ENCODE results near the gene ESPL1.
A peak's percentile ranks its signal among the peaks of the same experiment; 100 is the strongest.

ESPL1 gene

GRCh38 chr12:53267999-53268629 is at the start of gene ESPL1:
Gene ESPL1, plus strand, starts transcription at chr12:53268299. Its CDS starts 468 bp downstream, at chr12:53268767.
- no peak for DNase-seq (ENCODE audit: low read depth)

DNA sequence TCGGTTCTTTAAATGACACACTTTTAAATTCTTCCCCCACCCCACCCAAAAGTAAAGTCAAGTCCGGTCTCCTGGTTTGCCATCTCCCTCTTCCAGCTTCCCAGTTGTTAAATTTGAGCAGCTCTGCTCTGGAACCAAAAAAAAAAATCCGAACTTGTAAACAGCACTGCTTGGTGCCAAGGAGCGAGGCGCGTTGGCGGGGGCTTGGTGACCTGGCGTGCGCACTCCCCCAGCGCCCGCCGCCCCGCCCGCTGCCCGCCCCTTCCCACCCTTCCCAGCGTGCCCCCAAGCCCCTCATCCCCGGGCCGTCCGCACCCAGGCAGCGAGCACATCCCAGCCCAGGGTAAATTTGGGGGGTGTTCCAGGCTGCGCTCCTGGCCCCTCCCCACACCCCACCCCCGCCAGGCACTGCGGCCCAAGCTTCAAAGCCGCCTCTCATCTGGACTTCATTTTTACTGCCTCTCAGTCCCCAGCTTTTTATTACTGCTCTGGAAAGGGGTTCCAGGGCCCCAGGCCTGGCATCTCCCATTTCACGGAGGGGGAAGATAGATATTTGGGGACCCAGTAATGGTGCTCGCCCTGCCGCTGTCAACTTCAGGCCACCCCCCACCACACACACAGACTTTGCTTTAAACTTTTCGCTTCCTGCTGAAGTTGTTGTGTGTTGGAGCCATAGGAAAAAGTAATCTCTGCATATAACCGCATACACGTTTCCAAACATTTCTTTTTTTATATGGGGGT is 49.4 kb upstream of the ESPL1 start:
- no peak for DNase-seq (ENCODE audit: low read depth)

DNA sequence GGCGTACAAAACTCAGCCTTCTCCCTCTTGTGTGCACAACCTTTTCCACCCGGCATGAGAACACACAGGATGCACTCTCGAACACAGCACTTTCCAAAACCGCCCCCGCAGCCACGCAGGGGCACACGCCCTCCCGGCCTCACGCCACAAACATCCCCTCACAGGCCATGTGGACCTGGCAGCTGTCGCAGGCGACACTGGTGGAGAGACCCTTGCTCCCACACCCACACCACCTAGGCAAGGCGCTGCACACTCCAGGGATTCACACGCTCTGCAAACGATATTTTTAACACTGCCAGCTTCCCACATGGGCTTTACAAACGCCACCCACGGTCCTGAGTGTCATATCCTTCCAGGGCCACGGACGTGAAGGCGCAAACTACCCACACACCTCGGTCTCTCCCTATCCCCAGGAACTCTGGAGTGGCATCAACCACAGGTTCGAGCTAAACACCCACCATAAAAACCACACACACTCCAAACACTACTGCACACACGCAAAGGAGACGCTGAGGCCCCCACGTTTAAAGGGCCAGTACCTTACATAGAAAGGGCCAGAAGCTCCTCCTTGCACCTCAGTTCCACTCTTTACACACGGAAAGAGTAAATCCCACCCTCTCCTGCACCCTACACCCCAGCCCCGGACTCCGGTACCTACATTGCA is 48.7 kb upstream of the ESPL1 start:
- DNase-seq (ENCODE audit: low read depth) = no peak

- DNase-seq (ENCODE audit: low read depth) = no peak
These were observed 48.0 kb upstream of the ESPL1 start for GRCh38 chr12:53219956-53220693.

DNA sequence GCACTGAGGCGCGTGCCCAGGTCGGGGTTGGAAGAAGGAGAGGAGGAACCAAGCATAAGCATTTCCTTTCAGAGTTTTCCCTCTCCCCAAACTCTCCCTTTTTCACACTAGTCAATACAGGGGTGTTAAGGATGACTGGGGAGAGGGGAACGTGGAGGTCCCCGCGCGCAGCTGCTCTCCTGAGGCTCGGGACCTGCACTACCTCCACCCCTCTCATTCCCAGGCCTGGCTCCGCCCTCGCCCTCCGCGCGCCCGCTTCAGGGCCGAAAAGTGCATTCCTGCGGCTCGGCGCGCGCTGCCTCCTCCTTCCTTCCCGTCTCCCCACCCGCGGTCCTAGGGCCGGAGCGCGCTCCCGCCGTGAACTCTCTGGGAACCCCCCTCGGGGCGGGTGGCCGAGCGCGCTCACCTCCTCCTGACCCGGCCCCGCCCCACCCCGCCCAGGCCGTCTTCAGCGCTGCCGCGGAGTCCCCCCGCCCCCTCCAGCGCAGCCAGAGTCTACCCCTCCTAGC is 47.4 kb upstream of the ESPL1 start:
- peak; percentile 60 for DNase-seq (ENCODE audit: low read depth)

DNA sequence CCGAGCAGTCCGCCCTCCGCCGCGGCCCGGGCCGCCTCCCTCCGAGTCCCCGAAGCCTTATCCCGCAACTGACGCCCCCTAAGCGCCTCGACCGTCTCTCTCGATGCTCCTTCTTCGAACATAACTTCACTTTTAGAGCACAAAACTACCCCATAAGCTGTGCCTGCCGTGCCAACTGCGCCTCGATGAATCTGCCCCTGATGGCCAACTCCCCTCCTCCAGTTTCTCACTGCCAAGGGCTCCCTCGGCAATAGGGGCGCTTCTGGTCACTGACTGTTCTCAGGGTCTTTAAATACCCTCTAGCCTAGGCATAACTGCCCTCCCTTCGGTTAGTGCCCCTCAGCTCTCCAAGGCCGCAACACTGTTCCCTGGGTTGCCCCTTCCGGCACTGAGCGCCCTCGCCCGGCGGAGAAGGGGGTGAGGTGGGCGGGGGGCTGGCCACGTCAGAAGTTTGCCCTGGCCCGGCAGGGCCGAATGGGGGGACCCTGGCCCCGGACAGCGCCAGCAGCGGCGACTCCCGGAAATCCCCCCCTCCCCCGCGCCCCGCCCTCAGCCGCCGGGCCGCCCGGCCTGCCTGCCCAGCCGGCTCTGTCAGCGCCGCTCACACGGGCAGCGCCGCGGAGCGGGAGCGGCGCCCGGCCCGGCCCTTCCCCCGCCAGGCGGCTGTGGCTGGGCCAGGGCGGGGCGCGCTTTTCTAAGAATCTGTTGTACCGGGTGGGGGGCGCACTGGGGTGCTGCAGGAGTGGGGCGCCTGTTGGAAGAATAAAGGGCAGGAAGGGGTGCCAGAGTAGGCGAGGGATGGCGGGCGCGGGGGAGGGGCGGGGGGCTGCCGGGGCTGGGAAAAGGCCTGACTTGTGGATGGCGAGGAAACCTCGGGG is 46.7 kb upstream of the ESPL1 start:
- no peak for DNase-seq (ENCODE audit: low read depth)

DNA sequence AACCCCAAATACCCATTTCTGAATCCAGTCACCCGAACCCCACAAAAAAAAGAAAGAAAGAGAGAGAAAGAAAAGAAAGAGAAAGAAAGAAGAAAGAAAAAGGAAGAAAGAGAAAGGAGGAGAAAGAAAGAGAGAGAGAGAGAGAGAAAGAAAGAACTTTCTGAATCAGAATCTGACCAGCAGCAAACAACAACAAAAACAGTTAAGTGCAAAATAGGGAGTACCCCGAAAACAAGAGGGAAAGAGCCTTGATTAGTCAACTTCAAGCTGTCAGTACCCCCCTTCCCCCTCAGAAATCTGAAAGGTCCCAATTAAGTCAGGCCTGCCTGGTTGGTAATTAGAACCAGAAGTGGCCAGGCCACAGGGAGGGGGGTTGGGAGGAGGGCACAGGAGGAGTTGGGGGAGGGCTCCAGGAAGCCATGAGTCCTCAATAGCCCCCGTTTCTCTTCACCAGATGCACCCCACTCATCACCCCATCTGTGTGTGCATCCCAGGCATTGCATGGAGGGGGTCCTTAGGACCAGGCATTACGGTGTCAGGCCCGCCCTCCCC is 45.9 kb upstream of the ESPL1 start:
- no peak for DNase-seq (ENCODE audit: low read depth)

DNA sequence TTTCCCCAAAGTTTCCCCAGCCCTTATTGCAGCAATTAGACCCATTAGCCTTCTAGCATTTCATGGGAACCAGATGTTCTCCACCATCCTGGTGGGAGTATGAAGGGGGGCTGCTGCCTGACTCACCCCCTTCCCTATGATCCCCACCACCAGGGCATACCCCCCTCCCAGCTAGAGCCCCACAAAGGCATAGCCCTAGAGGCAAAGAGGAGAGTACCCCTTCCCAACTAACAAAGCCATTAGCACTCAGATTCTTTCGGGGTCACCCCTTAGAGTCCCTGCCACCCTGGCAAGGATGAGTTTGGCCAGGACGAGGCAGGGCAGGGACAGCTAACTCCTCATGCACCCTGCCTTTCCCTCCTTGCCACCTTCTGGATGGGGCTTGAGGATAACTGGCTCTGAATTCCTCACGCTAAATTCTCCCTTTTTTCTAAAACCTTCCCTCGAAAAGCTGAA is 45.3 kb upstream of the ESPL1 start:
- DNase-seq (ENCODE audit: low read depth) = no peak

GRCh38 chr12:53223389-53224060 is 44.6 kb upstream of the ESPL1 start:
- DNase-seq (ENCODE audit: low read depth) = no peak

DNA sequence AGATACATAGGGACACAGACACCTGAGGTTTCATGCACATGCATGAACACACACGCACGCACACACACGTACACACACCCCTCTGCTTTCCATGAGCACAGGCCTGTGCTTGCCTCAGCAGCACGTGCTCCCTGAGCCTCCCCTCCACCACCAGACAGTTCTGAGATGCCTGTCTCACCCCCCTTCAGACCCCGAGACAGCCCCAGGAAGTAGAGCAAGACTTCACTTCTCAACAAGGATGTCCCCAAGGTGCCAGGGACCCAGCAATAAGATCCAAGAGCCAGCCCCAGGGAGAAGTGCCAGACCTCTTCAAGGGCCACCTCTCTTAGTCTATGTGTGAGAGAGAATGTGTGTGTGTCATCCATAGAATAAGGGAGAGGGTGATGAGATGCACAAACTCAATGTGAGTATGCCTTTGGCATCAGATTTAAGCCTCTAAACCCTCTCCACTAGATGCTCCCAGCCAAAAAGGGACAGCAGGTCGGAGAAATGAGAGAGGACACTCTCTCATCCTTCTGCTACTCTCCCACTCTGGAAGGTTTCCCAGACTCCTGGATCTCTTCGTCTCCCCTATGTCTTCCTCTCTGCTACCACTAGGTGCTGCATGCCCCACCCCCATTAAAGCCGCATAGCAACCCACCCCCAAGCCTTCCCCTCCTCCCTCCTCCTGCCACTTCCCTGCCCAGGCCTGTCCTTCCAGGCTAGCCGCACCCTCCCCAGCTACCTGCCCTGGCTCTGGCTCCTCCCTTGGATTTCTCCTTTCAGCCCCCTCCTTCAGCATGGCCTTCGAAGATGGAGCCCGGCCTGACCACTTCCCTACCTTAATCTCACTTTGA is 43.8 kb upstream of the ESPL1 start:
- DNase-seq (ENCODE audit: low read depth) = no peak

DNA sequence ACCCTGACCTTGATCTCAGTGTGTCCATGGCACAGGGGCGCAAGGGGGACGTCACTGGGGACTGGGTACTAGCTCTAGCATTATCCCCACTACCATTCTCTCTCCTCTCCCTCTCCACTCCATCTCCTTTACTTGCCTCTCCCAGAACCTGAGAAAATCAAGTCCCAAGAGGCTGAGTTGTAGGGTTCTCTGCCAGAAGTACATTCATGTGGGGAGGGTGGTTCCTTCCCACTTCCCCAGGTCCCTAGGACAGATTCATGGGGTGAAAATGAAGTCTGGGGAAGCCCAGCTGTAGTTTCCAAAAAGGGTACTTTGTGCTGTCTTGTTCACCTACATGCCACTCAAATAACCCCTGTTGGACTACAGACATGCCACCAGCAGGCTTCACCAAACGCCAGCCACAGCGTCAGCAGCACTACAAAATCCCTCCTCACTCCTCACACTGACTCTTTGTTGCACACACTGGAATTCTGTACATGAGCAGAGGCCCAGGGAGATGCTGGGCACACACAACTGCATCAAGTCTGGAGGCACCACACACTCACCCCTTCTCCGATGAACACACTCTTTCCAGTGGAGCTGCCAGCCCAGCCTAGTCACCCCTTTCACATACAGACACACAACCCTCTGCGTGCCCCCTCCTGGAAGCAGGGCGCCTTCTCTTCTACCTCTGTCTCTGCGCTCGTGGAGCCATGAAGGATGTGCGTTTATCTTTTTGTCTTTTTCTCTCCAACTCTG is 43.0 kb upstream of the ESPL1 start:
- no peak for DNase-seq (ENCODE audit: low read depth)

GRCh38 chr12:53225635-53226424 is 42.3 kb upstream of the ESPL1 start:
- no peak for DNase-seq (ENCODE audit: low read depth)

GRCh38 chr12:53226815-53227214 is 41.3 kb upstream of the ESPL1 start:
- no peak for DNase-seq (ENCODE audit: low read depth)

DNA sequence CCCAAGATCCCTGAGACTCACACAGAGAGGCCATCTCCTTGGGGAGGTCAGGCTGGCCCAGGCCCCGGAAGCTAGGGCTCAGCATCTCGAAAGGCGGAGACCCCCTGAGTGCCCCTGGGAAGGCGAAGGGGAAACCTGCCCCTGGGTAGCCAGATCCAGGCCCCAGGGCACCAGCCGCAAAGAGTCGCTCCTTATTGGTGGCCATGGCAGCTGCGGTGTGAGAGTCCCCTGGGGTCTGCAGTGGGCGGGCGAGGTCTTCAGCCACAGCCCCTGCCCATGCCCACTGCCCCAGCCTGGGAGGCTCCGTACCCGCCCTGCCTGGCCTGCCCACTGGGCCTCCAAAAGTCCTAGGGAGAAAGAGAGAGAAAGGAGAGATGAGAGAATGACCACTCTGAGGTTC is 40.8 kb upstream of the ESPL1 start:
- DNase-seq (ENCODE audit: low read depth) = no peak

DNA sequence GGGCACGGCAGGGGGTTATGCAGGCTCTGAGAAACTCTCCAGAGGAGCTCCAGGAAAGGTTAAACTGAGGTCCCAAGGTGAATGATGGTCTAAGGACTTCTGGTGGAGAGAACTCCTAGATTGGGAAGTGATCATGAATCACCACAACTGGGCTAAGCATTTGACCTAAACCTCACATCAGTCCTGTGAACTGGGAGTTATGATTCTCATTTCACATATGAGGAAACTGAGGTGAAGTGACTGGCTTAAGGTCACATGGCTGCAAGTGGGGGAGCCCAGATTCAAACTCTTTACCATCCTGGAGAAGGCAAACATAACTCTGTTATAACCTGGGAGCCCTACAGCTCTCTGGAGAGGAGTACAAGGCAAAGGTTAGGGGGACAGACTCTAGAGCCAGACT is 40.3 kb upstream of the ESPL1 start:
- DNase-seq (ENCODE audit: low read depth) = no peak

DNA sequence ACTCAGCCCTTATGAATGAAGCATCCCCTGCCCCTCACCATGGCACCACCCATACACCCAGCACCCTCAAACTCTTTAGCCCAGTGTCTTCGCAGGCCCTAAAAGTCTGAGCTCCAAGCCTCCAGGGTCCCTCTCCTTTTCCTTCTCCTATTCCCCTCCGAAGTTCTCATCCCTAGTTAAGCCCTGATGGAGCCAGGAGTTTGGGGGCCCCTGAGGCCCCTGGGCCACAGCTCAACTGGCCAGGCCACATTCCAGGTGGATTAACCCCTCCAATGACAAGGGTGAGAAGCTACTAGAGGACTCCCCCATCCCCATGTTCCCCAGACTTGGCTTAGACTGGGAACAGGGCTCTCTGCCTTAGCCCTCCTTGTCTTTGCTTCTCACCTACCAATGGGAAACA is 38.6 kb upstream of the ESPL1 start:
- no peak for DNase-seq (ENCODE audit: low read depth)

GRCh38 chr12:53230108-53230845 is 37.8 kb upstream of the ESPL1 start:
- DNase-seq (ENCODE audit: low read depth) = no peak

GRCh38 chr12:53231671-53231920 is 36.5 kb upstream of the ESPL1 start:
- no peak for DNase-seq (ENCODE audit: low read depth)

Measured in non-pigmented ciliary epithelial cell (primary cell).